Body of pancreas (tissue), 4 donors: ENCODE results near the gene BCAS4. TPM values are rescaled to one million over a fixed set of nuclear protein-coding genes. Genes with fewer than 3 reads are reported as not detected.
"Not testable (repeated sequence)": the region's sequence is repeated elsewhere in the genome, so short reads cannot be mapped to it uniquely, and the experiment has no call there.

Source experiments
- ATAC-seq: fragments of 150-250 bp; one replicate; pipeline ENCODE4 v1.9.1; 2016
- DNase-seq, 4 donors: peaks; one replicate each; pipeline ENCODE4 v3.0.0-alpha.2; 2019
- H3K27ac ChIP-seq, 4 donors: fragments of 200-600 bp; sonication (generic); 1 replicate in 3 of 4; 2 replicates in 1 of 4; pipeline versions ENCODE4 v1.5.1 to v1.6.1; 2016 to 2019; ENCODE audit warnings: mild to moderate bottlenecking in 1 of 4, mixed read lengths in 1 of 4, moderate library complexity in 1 of 4
- H3K27me3 ChIP-seq, 2 donors: fragments of 200-600 bp; sonication (generic); one replicate each; pipeline ENCODE4 v1.6.0; 2016; ENCODE audit warnings: mild to moderate bottlenecking in 1 of 2
- H3K36me3 ChIP-seq, 2 donors: fragments of 200-600 bp; sonication (generic); replicated peaks in 1 of 2; 2 replicates each; pipeline ENCODE4 v1.5.1; 2016; ENCODE audit warnings: low read depth in 2 of 2; ENCODE audit not compliant: insufficient read depth in 1 of 2
- H3K4me1 ChIP-seq: fragments of 200-600 bp; sonication (generic); one replicate; pipeline ENCODE4 v1.6.0; 2016
- H3K4me3 ChIP-seq, 2 donors: fragments of 200-600 bp; sonication (generic); 1 replicate in 1 of 2; 2 replicates in 1 of 2; pipeline ENCODE4 v1.5.1; 2016 to 2019
- H3K9me3 ChIP-seq, 3 donors: fragments of 200-600 bp; sonication (generic); 1 replicate in 2 of 3; 2 replicates in 1 of 3; pipeline ENCODE4 v1.5.1; 2016
- POLR2A ChIP-seq, 3 donors: fragments of 450-650 bp; IDR thresholded peaks; one replicate each; pipeline ENCODE4 v1.6.1; 2016; ENCODE audit warnings: antibody characterized with exemption in 3 of 3, mild to moderate bottlenecking in 2 of 3
- WGBS, 2 donors: methylation state at CpG; one replicate each; pipeline ENCODE4 v1.1.5; 2017; 5-methylcytosine and 5-hydroxymethylcytosine counted together
- intact Hi-C: fragments of 100-400 bp; cut with DNase I; formaldehyde crosslinking; loops from one replicate; pipeline ENCODE4 v1.15.1; 2023
- total RNA-seq, 2 donors: library from RNA; depleted of rRNA; stranded (reverse); fragments of >200 nt; gene quantifications; one replicate each; pipeline ENCODE4 v1.1.0, GENCODE V29; 2016
- TF ChIP-seq, protein P1 (sequence below), 7 experiments: fragments of 450-650 bp in 4 of 7; fragments of 200-600 bp in 3 of 7; sonication (generic) in 3 of 7; IDR thresholded peaks; one replicate each; pipeline ENCODE4 v1.5.1; 2016 to 2019; ENCODE audit warnings: antibody characterized with exemption in 7 of 7

BCAS4 gene
- total RNA-seq, 2 donors from 2014 or later, result under 0.01 to 2.3 TPM

DNA sequence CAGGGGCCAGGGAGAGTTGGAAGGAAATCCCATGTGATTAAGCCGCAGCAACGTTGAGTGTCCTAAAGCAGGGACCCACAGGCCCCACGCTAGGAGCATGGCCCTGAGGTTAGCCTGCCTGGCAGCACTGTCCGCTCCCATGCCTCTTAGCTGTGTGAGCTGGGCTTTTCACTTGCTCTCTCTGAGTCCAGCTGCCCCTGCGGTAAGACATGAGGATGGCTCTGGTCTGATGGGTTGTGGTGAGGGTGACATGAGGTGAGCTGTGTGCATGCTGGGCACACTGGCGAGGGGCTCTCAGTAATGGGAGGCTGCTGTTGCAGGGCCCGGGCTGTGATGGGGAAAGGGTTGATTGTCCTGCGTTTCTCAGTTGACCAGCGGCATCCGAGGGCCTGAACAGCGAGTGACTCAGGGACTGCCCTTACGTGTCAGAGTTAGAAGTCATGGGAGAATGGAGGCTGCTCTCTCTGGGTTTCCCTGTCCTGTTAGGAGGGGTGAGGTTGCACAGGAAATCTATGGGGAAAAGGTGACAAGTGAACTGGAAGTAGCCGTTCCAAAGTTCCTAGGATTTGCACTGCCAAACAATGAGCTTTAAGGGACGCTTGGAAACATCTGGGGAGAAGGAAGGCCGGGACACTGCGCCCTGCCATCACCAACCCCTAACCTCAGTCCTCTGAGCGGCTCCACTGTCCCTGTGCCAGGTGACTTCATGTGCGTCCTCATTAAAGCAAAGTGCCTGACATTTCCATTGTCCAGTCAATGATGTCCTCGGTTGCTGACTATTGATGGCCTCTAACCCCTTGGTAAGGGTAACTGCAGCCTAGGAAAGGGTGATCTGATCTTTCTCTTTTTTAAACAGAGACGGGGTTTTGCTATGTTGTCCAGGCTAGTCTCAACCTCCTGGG, 85.0 kb downstream of the BCAS4 start:
- DNase-seq (no peak), ATAC-seq (no peak)
- H3K9me3 ChIP-seq, result no peaks in the 10 kb centered on the region
- no peak overlapping the region for H3K27ac ChIP-seq
- WGBS, 2 donors, result 84 to 90% methylated on average over 15 to 20 of the region's 20 CpGs
- TF ChIP-seq POLR2A (IDR thresholded peaks at IDR 0.05), result no peak
- TF ChIP-seq, protein P1, sequence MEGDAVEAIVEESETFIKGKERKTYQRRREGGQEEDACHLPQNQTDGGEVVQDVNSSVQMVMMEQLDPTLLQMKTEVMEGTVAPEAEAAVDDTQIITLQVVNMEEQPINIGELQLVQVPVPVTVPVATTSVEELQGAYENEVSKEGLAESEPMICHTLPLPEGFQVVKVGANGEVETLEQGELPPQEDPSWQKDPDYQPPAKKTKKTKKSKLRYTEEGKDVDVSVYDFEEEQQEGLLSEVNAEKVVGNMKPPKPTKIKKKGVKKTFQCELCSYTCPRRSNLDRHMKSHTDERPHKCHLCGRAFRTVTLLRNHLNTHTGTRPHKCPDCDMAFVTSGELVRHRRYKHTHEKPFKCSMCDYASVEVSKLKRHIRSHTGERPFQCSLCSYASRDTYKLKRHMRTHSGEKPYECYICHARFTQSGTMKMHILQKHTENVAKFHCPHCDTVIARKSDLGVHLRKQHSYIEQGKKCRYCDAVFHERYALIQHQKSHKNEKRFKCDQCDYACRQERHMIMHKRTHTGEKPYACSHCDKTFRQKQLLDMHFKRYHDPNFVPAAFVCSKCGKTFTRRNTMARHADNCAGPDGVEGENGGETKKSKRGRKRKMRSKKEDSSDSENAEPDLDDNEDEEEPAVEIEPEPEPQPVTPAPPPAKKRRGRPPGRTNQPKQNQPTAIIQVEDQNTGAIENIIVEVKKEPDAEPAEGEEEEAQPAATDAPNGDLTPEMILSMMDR (IDR thresholded peaks at IDR 0.05), result no peak
- H3K4me1 ChIP-seq, result no peaks in the 10 kb centered on the region
- H3K36me3 ChIP-seq, result no peaks in the 10 kb centered on the region
- intact Hi-C loops, result no loop called here
- no peak overlapping the region for H3K4me3 ChIP-seq
- H3K27me3 ChIP-seq, result no peaks in the 10 kb centered on the region

DNA sequence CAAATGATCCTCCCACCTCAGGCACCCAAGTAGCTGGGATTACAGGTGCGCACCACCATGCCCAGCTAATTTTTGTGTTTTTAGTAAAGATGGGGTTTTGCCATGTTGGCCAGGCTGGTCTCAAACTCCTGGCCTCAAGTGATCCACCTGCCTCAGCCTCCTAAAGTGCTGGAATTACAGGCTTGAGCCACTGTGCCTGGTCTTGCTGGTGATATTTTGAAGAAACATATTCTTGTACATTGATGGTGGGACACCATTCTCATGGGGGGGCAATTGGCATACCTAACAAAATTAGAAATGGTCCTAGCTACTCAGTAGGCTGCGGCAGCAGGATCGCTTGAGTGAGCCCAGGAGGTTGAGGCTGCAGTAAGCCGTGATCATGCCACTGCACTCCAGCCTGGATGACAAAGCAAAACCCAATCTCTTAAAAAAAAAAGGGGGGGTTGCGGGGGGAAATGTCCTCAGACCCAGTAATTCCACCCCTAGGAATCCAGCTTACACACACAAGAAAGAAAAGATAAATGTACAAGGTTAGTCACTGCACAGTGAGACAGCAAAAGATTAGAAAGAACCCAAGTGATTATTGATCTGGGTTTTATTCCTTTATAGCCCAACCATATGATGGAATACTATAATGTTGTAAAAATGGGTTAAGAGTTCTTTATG, 87.0 kb downstream of the BCAS4 start:
- H3K4me1 ChIP-seq, H3K36me3 ChIP-seq, H3K27ac ChIP-seq, H3K9me3 ChIP-seq, ATAC-seq, H3K27me3 ChIP-seq, H3K4me3 ChIP-seq, intact Hi-C loops, DNase-seq: not testable (repeated sequence)
- WGBS, 2 donors, result 92% methylated on average over 5 of the region's 5 CpGs

DNA sequence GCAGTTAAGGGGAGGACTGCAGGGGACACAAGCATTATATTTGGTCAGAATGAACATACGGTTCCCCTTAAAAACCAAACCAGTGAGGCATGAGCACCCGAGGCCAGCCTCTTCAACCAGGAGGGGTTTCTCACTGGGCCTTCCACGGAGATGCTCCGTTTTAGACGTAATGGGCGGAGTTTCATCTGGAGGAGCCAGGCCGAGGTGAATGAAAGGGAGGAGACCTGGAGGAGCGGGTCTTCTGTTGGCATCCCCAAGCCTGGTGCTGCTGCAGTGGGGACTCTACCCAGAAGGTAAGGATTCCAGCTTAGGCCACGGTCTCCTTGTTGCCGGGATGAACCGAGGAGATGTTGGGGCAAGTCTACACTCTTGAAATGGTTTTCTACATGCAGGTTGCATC, 89.0 kb downstream of the BCAS4 start:
- no peaks in the 10 kb centered on the region for H3K27me3 ChIP-seq
- no peak overlapping the region for H3K4me3 ChIP-seq
- no peaks in the 10 kb centered on the region for H3K9me3 ChIP-seq
- H3K4me1 ChIP-seq, result no peaks in the 10 kb centered on the region
- DNase-seq, result no peak
- peaks cover 0 to 4% of the 10 kb centered on the region in 2 donors for H3K36me3 ChIP-seq
- intact Hi-C loops, result no loop called here
- no peak overlapping the region for H3K27ac ChIP-seq
- TF ChIP-seq, protein P1 (IDR thresholded peaks at IDR 0.05), result no peak
- TF ChIP-seq POLR2A (IDR thresholded peaks at IDR 0.05), result no peak
- 87 to 97% methylated on average over 11 of the region's 11 CpGs for WGBS, 2 donors
- ATAC-seq, result no peak

DNA sequence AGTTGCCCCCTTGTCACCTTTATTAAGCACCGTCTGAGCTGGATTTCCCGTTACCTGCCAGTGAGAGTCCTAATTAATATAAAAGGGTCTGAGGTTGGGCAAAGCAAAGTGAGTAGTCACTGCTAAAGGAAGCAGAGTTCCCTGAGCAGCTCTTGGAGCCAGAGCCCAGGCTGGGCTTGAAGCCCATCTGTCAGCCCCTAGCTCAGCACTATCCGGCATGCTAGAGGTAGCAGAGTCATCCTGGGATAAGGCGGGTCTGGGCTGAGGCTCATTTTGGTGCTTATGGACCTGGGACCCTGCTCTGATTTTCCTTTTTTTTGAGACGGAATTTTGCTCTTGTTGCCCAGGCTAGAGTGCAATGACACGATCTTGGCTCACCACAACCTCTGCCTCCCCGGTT, 90.2 kb downstream of the BCAS4 start:
- H3K27ac ChIP-seq, result no peak overlapping the region
- WGBS, 2 donors, result 81 to 82% methylated on average over 5 to 7 of the region's 7 CpGs
- ATAC-seq (no peak), DNase-seq (no peak)
- TF ChIP-seq, protein P1 (IDR thresholded peaks at IDR 0.05), result no peak
- no peak for TF ChIP-seq POLR2A (IDR thresholded peaks at IDR 0.05)
- intact Hi-C loops, result no loop called here
- H3K27me3 ChIP-seq, result no peaks in the 10 kb centered on the region
- no peak overlapping the region for H3K4me3 ChIP-seq
- H3K4me1 ChIP-seq, result no peaks in the 10 kb centered on the region
- H3K36me3 ChIP-seq, result peaks cover 0 to 4% of the 10 kb centered on the region in 2 donors
- no peaks in the 10 kb centered on the region for H3K9me3 ChIP-seq

DNA sequence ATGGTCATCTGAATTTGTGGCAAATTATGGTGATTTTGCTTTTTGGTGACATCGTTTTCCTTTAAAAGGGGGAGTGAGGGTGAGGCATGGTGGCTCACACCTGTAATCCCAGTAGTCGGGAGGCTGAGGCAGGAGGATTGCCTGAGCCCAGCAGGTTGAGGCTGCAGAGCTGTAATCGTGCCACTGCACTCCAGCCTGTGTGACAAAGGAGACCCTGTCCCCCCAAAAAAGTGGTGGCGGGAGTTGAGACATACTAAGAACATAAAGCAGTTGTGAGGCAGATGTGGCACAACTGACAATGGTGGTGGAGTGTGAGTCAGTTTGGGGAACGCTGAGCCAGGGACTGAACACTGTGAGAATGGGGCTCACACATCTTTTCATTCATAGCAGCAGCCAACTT, 90.9 kb downstream of the BCAS4 start:
- intact Hi-C loops, result no loop called here
- ATAC-seq (no peak), DNase-seq (no peak)
- 86 to 89% methylated on average over 5 of the region's 5 CpGs for WGBS, 2 donors
- Histone ChIP-seq H3K27ac (no peak overlapping the region), H3K4me1 (no peaks in the 10 kb centered on the region), H3K27me3 (no peaks in the 10 kb centered on the region), H3K36me3 (peaks cover 0 to 4% of the 10 kb centered on the region in 2 donors), H3K4me3 (no peak overlapping the region), H3K9me3 (no peaks in the 10 kb centered on the region)
- TF ChIP-seq, protein P1 (IDR thresholded peaks at IDR 0.05), result no peak
- no peak for TF ChIP-seq POLR2A (IDR thresholded peaks at IDR 0.05)
